ENCODE measurements around the gene ISLR. TPM values are rescaled to one million over a fixed set of nuclear protein-coding genes. Genes with fewer than 3 reads are reported as not detected.

ISLR gene
- total and polyA plus RNA-seq, 2 of the 8 experiments (the other 6 are each of a cell fraction or from before 2014, with no cell fraction given) = 0.29 to 0.35 TPM

- TF ChIP-seq, protein P1, sequence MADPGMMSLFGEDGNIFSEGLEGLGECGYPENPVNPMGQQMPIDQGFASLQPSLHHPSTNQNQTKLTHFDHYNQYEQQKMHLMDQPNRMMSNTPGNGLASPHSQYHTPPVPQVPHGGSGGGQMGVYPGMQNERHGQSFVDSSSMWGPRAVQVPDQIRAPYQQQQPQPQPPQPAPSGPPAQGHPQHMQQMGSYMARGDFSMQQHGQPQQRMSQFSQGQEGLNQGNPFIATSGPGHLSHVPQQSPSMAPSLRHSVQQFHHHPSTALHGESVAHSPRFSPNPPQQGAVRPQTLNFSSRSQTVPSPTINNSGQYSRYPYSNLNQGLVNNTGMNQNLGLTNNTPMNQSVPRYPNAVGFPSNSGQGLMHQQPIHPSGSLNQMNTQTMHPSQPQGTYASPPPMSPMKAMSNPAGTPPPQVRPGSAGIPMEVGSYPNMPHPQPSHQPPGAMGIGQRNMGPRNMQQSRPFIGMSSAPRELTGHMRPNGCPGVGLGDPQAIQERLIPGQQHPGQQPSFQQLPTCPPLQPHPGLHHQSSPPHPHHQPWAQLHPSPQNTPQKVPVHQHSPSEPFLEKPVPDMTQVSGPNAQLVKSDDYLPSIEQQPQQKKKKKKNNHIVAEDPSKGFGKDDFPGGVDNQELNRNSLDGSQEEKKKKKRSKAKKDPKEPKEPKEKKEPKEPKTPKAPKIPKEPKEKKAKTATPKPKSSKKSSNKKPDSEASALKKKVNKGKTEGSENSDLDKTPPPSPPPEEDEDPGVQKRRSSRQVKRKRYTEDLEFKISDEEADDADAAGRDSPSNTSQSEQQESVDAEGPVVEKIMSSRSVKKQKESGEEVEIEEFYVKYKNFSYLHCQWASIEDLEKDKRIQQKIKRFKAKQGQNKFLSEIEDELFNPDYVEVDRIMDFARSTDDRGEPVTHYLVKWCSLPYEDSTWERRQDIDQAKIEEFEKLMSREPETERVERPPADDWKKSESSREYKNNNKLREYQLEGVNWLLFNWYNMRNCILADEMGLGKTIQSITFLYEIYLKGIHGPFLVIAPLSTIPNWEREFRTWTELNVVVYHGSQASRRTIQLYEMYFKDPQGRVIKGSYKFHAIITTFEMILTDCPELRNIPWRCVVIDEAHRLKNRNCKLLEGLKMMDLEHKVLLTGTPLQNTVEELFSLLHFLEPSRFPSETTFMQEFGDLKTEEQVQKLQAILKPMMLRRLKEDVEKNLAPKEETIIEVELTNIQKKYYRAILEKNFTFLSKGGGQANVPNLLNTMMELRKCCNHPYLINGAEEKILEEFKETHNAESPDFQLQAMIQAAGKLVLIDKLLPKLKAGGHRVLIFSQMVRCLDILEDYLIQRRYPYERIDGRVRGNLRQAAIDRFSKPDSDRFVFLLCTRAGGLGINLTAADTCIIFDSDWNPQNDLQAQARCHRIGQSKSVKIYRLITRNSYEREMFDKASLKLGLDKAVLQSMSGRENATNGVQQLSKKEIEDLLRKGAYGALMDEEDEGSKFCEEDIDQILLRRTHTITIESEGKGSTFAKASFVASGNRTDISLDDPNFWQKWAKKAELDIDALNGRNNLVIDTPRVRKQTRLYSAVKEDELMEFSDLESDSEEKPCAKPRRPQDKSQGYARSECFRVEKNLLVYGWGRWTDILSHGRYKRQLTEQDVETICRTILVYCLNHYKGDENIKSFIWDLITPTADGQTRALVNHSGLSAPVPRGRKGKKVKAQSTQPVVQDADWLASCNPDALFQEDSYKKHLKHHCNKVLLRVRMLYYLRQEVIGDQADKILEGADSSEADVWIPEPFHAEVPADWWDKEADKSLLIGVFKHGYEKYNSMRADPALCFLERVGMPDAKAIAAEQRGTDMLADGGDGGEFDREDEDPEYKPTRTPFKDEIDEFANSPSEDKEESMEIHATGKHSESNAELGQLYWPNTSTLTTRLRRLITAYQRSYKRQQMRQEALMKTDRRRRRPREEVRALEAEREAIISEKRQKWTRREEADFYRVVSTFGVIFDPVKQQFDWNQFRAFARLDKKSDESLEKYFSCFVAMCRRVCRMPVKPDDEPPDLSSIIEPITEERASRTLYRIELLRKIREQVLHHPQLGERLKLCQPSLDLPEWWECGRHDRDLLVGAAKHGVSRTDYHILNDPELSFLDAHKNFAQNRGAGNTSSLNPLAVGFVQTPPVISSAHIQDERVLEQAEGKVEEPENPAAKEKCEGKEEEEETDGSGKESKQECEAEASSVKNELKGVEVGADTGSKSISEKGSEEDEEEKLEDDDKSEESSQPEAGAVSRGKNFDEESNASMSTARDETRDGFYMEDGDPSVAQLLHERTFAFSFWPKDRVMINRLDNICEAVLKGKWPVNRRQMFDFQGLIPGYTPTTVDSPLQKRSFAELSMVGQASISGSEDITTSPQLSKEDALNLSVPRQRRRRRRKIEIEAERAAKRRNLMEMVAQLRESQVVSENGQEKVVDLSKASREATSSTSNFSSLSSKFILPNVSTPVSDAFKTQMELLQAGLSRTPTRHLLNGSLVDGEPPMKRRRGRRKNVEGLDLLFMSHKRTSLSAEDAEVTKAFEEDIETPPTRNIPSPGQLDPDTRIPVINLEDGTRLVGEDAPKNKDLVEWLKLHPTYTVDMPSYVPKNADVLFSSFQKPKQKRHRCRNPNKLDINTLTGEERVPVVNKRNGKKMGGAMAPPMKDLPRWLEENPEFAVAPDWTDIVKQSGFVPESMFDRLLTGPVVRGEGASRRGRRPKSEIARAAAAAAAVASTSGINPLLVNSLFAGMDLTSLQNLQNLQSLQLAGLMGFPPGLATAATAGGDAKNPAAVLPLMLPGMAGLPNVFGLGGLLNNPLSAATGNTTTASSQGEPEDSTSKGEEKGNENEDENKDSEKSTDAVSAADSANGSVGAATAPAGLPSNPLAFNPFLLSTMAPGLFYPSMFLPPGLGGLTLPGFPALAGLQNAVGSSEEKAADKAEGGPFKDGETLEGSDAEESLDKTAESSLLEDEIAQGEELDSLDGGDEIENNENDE (IDR thresholded peaks at IDR 0.05; ENCODE audit: insufficient replicate concordance, low read length) = no peak
- TF ChIP-seq TAF1 (IDR thresholded peaks at IDR 0.05; ENCODE audit: low read depth, low read length) (no peak), EP300 (IDR thresholded peaks at IDR 0.05; ENCODE audit: borderline replicate concordance in 1 of 2, low read depth in 2 of 2, low read length in 2 of 2) (no peak), TAF7 (optimal IDR thresholded peaks at IDR 0.05; ENCODE audit: borderline replicate concordance, low read depth, low read length) (peak; percentile 24)
- TF ChIP-seq, protein P2, sequence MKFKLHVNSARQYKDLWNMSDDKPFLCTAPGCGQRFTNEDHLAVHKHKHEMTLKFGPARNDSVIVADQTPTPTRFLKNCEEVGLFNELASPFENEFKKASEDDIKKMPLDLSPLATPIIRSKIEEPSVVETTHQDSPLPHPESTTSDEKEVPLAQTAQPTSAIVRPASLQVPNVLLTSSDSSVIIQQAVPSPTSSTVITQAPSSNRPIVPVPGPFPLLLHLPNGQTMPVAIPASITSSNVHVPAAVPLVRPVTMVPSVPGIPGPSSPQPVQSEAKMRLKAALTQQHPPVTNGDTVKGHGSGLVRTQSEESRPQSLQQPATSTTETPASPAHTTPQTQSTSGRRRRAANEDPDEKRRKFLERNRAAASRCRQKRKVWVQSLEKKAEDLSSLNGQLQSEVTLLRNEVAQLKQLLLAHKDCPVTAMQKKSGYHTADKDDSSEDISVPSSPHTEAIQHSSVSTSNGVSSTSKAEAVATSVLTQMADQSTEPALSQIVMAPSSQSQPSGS (IDR thresholded peaks at IDR 0.05; ENCODE audit: low read length) = no peak
Measured at GRCh38 chr15:74129586-74130154, 43.8 kb upstream of the ISLR start (continued).

Measured in H1 (cell line).